ENCODE measurements around the gene MYCT1.

- no peak for TF ChIP-seq TAF1 (IDR thresholded peaks at IDR 0.05; ENCODE audit: low read depth)
- TF ChIP-seq EP300 (IDR thresholded peaks at IDR 0.05; ENCODE audit: borderline replicate concordance): no peak
- no peak for TF ChIP-seq REST (IDR thresholded peaks at IDR 0.05; ENCODE audit: low read depth)
- TF ChIP-seq CEBPB (IDR thresholded peaks at IDR 0.05): no peak
- TF ChIP-seq TCF12 (IDR thresholded peaks at IDR 0.05; ENCODE audit: low read depth): no peak
Measured at GRCh38 chr6:152765331-152765730, 67.6 kb downstream of the MYCT1 start.

Measured in Ishikawa (cell line).